WERI-Rb-1 (cell line): Measurements from ENCODE around the gene ZNF691.
"Not testable (repeated sequence)": the region's sequence is repeated elsewhere in the genome, so short reads cannot be mapped to it uniquely, and the experiment has no call there.

Experiments
- DNase-seq: peaks from one replicate; pipeline ENCODE4 v3.0.0-alpha.2; 2020
- H3K27ac ChIP-seq: fragments of 250-450 bp; sonication (Bioruptor Pico); 2 replicates; pipeline ENCODE4 v1.5.1; 2020; ENCODE audit warnings: mild to moderate bottlenecking, moderate library complexity
- H3K27me3 ChIP-seq: fragments of 250-450 bp; sonication (Bioruptor Pico); 2 replicates; pipeline ENCODE4 v1.5.1; 2021; ENCODE audit warnings: mild to moderate bottlenecking, low read depth, moderate library complexity; ENCODE audit not compliant: insufficient read depth, severe bottlenecking
- H3K36me3 ChIP-seq: fragments of 250-450 bp; sonication (Bioruptor Pico); 2 replicates; pipeline ENCODE4 v1.5.1; 2020; ENCODE audit warnings: mild to moderate bottlenecking, moderate library complexity
- H3K4me3 ChIP-seq: 2 replicates; pipeline ENCODE4 v1.5.1; 2011; ENCODE audit warnings: low read depth, mild to moderate bottlenecking, control low read depth, low read length
- H3K9me3 ChIP-seq: fragments of 250-450 bp; sonication (Bioruptor Pico); 2 replicates; pipeline ENCODE4 v1.5.1; 2021; ENCODE audit warnings: mild to moderate bottlenecking, moderate library complexity; ENCODE audit not compliant: severe bottlenecking
- TF ChIP-seq, protein P1 (sequence below): IDR thresholded peaks from 2 replicates; pipeline ENCODE4 v1.5.1; 2011; ENCODE audit warnings: low read depth, mild to moderate bottlenecking, control low read depth, inconsistent platforms, low read length

ZNF691 gene

DNA sequence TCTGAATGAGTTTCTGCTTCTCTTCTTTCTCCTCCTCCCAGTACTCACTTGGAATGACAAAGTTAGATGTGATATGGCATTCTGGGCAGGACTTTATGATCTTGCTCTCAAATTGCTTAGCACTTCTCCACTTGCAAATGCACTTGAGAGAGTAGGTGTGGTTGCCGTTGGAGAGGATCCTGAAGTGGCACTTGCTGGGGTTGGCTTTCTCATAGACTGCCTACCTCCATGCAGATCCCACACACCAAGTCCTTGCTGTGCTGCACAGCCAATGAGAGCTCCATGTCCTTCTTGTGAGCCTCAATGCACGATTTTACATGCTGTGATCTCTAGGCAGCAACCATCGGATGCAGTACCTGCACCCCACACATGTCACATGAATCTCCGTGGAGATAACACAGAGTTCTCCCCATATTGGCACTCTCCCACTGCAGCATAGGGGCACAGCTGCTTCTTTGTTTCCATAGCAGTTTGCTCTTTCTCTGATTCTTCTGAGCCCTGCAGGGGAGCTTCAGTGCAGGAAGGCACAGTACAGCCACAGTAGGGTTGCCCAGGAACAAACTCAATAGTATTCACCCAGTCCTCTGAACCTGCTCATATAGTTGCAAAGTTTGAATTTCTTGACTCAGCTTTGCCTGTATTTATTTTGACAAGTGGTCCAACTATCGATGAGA, 45.2 kb downstream of the ZNF691 start:
- DNase-seq, result no peak
- TF ChIP-seq, protein P1, sequence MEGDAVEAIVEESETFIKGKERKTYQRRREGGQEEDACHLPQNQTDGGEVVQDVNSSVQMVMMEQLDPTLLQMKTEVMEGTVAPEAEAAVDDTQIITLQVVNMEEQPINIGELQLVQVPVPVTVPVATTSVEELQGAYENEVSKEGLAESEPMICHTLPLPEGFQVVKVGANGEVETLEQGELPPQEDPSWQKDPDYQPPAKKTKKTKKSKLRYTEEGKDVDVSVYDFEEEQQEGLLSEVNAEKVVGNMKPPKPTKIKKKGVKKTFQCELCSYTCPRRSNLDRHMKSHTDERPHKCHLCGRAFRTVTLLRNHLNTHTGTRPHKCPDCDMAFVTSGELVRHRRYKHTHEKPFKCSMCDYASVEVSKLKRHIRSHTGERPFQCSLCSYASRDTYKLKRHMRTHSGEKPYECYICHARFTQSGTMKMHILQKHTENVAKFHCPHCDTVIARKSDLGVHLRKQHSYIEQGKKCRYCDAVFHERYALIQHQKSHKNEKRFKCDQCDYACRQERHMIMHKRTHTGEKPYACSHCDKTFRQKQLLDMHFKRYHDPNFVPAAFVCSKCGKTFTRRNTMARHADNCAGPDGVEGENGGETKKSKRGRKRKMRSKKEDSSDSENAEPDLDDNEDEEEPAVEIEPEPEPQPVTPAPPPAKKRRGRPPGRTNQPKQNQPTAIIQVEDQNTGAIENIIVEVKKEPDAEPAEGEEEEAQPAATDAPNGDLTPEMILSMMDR, result no peak
- Histone ChIP-seq H3K27me3 (no peaks in the 10 kb centered on the region), H3K9me3 (peaks cover 18% of the 10 kb centered on the region), H3K27ac (no peak overlapping the region), H3K4me3 (no peak overlapping the region), H3K36me3 (no peaks in the 10 kb centered on the region)

DNA sequence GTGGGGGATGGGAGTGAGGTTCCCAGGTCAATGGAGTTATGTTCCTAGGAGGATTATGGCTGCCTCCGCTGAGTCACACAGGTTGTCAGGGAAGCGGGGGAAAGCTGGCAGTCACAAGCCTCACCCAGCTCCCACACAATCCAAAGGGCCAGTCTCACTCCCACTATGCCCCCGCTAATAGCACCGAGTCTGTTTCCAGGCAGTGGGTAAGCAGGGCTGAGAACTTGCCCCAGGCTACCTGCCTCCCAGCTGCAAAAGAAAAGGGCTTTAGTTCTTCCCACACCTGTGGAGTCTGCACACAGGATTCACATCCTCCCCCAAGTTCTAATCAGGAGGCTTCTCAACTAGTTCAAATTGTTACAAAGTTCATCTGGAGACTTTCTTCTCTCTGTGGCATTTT, 53.5 kb downstream of the ZNF691 start:
- not testable (repeated sequence) for H3K27me3 ChIP-seq, H3K36me3 ChIP-seq, H3K4me3 ChIP-seq, H3K27ac ChIP-seq
- peak; percentile 24 for DNase-seq
- peaks cover 28% of the 10 kb centered on the region for H3K9me3 ChIP-seq
